CD8-positive, alpha-beta memory T cell (primary cell): ENCODE results near the gene SMIM14. TPM values are rescaled to one million over a fixed set of nuclear protein-coding genes. Genes with fewer than 3 reads are reported as not detected.

Experiments
- CTCF ChIA-PET: fragments of 350-600 bp; sonication (Branson Sonifier 250); formaldehyde crosslinking; loops from one replicate; lab custom pipeline; 2021; ENCODE audit warnings: antibody characterized with exemption; lab: Charles Lee
- POLR2A ChIA-PET: fragments of 350-600 bp; sonication (Branson Sonifier 250); formaldehyde crosslinking; loops from one replicate; lab custom pipeline; 2021; ENCODE audit warnings: antibody characterized with exemption; lab: Charles Lee
- DNase-seq, 5 donors: peaks; one replicate each; pipeline versions ENCODE4 v3.0.0 to v3.0.0-alpha.2; 2020 to 2022; ENCODE audit warnings: mixed read lengths in 1 of 5
- H3K27ac ChIP-seq: one replicate; pipeline ENCODE4 v1.7.0; 2013; ENCODE audit warnings: low read depth, mild to moderate bottlenecking, low read length, moderate library complexity
- H3K27me3 ChIP-seq: 2 replicates; pipeline ENCODE4 v1.7.0; 2013; ENCODE audit warnings: low read length, mild to moderate bottlenecking; ENCODE audit not compliant: insufficient read depth, poor library complexity, severe bottlenecking
- H3K36me3 ChIP-seq: 2 replicates; pipeline ENCODE4 v1.7.0; 2013; ENCODE audit warnings: mild to moderate bottlenecking, low read length, moderate library complexity; ENCODE audit not compliant: insufficient read depth
- H3K4me1 ChIP-seq: 2 replicates; pipeline ENCODE4 v1.7.0; 2013; ENCODE audit warnings: mild to moderate bottlenecking, low read length, moderate library complexity; ENCODE audit not compliant: insufficient read depth
- H3K4me3 ChIP-seq: 2 replicates; pipeline ENCODE4 v1.7.0; 2013; ENCODE audit warnings: mild to moderate bottlenecking, low read length
- H3K9me3 ChIP-seq: 2 replicates; pipeline ENCODE4 v1.7.0; 2013; ENCODE audit warnings: mild to moderate bottlenecking, low read length
- H3K27ac Mint-ChIP-seq, 8 donors: one replicate each; pipeline ENCODE4 v1.8.0; 2020 to 2021; ENCODE audit warnings: mixed read lengths in 8 of 8, mild to moderate bottlenecking in 6 of 8, inconsistent platforms in 3 of 8, moderate library complexity in 3 of 8
- H3K27me3 Mint-ChIP-seq, 2 donors: one replicate each; pipeline ENCODE4 v1.8.0; 2020 to 2021; ENCODE audit warnings: mixed read lengths in 2 of 2, mild to moderate bottlenecking in 1 of 2, moderate library complexity in 1 of 2
- H3K36me3 Mint-ChIP-seq, 3 donors: one replicate each; pipeline ENCODE4 v1.8.0; 2020 to 2021; ENCODE audit warnings: mixed read lengths in 3 of 3, inconsistent platforms in 1 of 3, mild to moderate bottlenecking in 1 of 3
- H3K4me1 Mint-ChIP-seq, 3 donors: one replicate each; pipeline ENCODE4 v1.8.0; 2020 to 2021; ENCODE audit warnings: mixed read lengths in 3 of 3, inconsistent platforms in 1 of 3, mild to moderate bottlenecking in 1 of 3
- H3K4me3 Mint-ChIP-seq, 7 donors: one replicate each; pipeline ENCODE4 v1.8.0; 2020 to 2021; ENCODE audit warnings: mixed read lengths in 7 of 7, mild to moderate bottlenecking in 6 of 7, moderate library complexity in 4 of 7, inconsistent platforms in 2 of 7
- H3K9me3 Mint-ChIP-seq, 5 donors: one replicate each; pipeline ENCODE4 v1.8.0; 2020 to 2022; ENCODE audit warnings: mixed read lengths in 5 of 5, mild to moderate bottlenecking in 3 of 5, moderate library complexity in 2 of 5, inconsistent platforms in 1 of 5
- polyA plus RNA-seq: library from polyadenylated mRNA; unstranded; fragments of 300-500 nt; fragmentation: Illumina TruSeq; gene quantifications from one replicate; pipeline ENCODE4 v1.2.3, GENCODE V29; 2021
- total RNA-seq, 2 experiments: library from RNA; stranded (reverse); gene quantifications; one replicate each; pipeline ENCODE4 v1.2.3, GENCODE V29; 2021

Gene SMIM14
- total and polyA plus RNA-seq, 3 experiments from 2014 or later = 2.2 to 46.4 (median 2.2) TPM

GRCh38 chr4:39609454-39609931, 29.2 kb downstream of the SMIM14 start:
- CTCF ChIA-PET = no interaction called here
- Mint-ChIP-seq H3K4me3 (no peak overlapping the region), H3K4me1 (peaks cover 0 to 5% (median 0%) of the 10 kb centered on the region in 3 donors), H3K27me3 (no peaks in the 10 kb centered on the region), H3K9me3 (peaks cover 0 to 8% (median 5%) of the 10 kb centered on the region in 5 donors), H3K27ac (peak overlapping the region in 2 of 8 donors; percentile 11 to 12), H3K36me3 (peaks cover 19 to 27% (median 23%) of the 10 kb centered on the region in 3 donors)
- H3K4me3 ChIP-seq = no peak overlapping the region
- no peaks in the 10 kb centered on the region for H3K4me1 ChIP-seq
- no peaks in the 10 kb centered on the region for H3K9me3 ChIP-seq
- H3K36me3 ChIP-seq = no peaks in the 10 kb centered on the region
- POLR2A ChIA-PET = no interaction called here
- no peak overlapping the region for H3K27ac ChIP-seq
- DNase-seq = no peak
- H3K27me3 ChIP-seq = no peaks in the 10 kb centered on the region

GRCh38 chr4:39608451-39608850, 30.2 kb downstream of the SMIM14 start:
- Mint-ChIP-seq H3K27me3 (no peaks in the 10 kb centered on the region), H3K36me3 (peaks cover 20 to 33% (median 23%) of the 10 kb centered on the region in 3 donors), H3K4me3 (no peak overlapping the region), H3K9me3 (peaks cover 0 to 8% (median 5%) of the 10 kb centered on the region in 5 donors), H3K27ac (no peak overlapping the region), H3K4me1 (peaks cover 0 to 5% (median 0%) of the 10 kb centered on the region in 3 donors)
- no peaks in the 10 kb centered on the region for H3K36me3 ChIP-seq
- H3K4me3 ChIP-seq = no peak overlapping the region
- POLR2A ChIA-PET = interaction anchor here (0.5 kb wide), 1 partner anchor 176 kb away, joined by 4 read pairs; no protein-coding TSS in a partner anchor
- CTCF ChIA-PET = no interaction called here
- no peak for DNase-seq
- no peaks in the 10 kb centered on the region for H3K9me3 ChIP-seq
- no peak overlapping the region for H3K27ac ChIP-seq
- H3K4me1 ChIP-seq = no peaks in the 10 kb centered on the region
- no peaks in the 10 kb centered on the region for H3K27me3 ChIP-seq

GRCh38 chr4:39606747-39607146, 31.9 kb downstream of the SMIM14 start:
- DNase-seq = no peak
- no peak overlapping the region for H3K4me3 Mint-ChIP-seq
- no peaks in the 10 kb centered on the region for H3K4me1 ChIP-seq
- CTCF ChIA-PET = no interaction called here
- H3K9me3 ChIP-seq = no peaks in the 10 kb centered on the region
- H3K27me3 Mint-ChIP-seq = no peaks in the 10 kb centered on the region
- no peak overlapping the region for H3K27ac ChIP-seq
- no peak overlapping the region for H3K4me3 ChIP-seq
- no peaks in the 10 kb centered on the region for H3K27me3 ChIP-seq
- H3K27ac Mint-ChIP-seq = no peak overlapping the region
- POLR2A ChIA-PET = no interaction called here
- peaks cover 0 to 5% (median 0%) of the 10 kb centered on the region in 3 donors for H3K4me1 Mint-ChIP-seq
- H3K36me3 ChIP-seq = no peaks in the 10 kb centered on the region
- peaks cover 0 to 8% (median 5%) of the 10 kb centered on the region in 5 donors for H3K9me3 Mint-ChIP-seq
- peaks cover 24 to 41% (median 27%) of the 10 kb centered on the region in 3 donors for H3K36me3 Mint-ChIP-seq

GRCh38 chr4:39597695-39598381, 40.8 kb downstream of the SMIM14 start:
- DNase-seq = no peak
- H3K36me3 Mint-ChIP-seq = peaks cover 13 to 27% (median 20%) of the 10 kb centered on the region in 3 donors
- peak overlapping the region in 1 of 8 donors; percentile 70 for H3K27ac Mint-ChIP-seq
- H3K4me3 Mint-ChIP-seq = no peak overlapping the region
- no peaks in the 10 kb centered on the region for H3K36me3 ChIP-seq
- H3K27me3 ChIP-seq = no peaks in the 10 kb centered on the region
- H3K9me3 Mint-ChIP-seq = peaks cover 0 to 1% (median 0%) of the 10 kb centered on the region in 5 donors
- no peak overlapping the region for H3K4me3 ChIP-seq
- no peaks in the 10 kb centered on the region for H3K9me3 ChIP-seq
- H3K27me3 Mint-ChIP-seq = no peaks in the 10 kb centered on the region
- ChIA-PET CTCF (no interaction called here), POLR2A (no interaction called here)
- no peak overlapping the region for H3K27ac ChIP-seq
- no peaks in the 10 kb centered on the region for H3K4me1 ChIP-seq
- peaks cover 0 to 2% (median 0%) of the 10 kb centered on the region in 3 donors for H3K4me1 Mint-ChIP-seq

- H3K9me3 Mint-ChIP-seq = peaks cover 0 to 1% (median 0%) of the 10 kb centered on the region in 5 donors
- no peak overlapping the region for H3K27ac Mint-ChIP-seq
- H3K9me3 ChIP-seq = no peaks in the 10 kb centered on the region
- no peak overlapping the region for H3K27ac ChIP-seq
- no peak for DNase-seq
- ChIA-PET CTCF (no interaction called here), POLR2A (no interaction called here)
- no peaks in the 10 kb centered on the region for H3K4me1 ChIP-seq
- H3K36me3 Mint-ChIP-seq = peaks cover 9 to 21% (median 16%) of the 10 kb centered on the region in 3 donors
- H3K27me3 ChIP-seq = no peaks in the 10 kb centered on the region
- H3K4me3 Mint-ChIP-seq = no peak overlapping the region
- H3K36me3 ChIP-seq = no peaks in the 10 kb centered on the region
- H3K27me3 Mint-ChIP-seq = no peaks in the 10 kb centered on the region
- H3K4me1 Mint-ChIP-seq = peaks cover 0 to 2% (median 0%) of the 10 kb centered on the region in 3 donors
- no peak overlapping the region for H3K4me3 ChIP-seq
Measured at GRCh38 chr4:39596971-39597370, 41.7 kb downstream of the SMIM14 start.

- H3K4me3 Mint-ChIP-seq = no peak overlapping the region
- Histone ChIP-seq H3K27ac (no peak overlapping the region), H3K9me3 (no peaks in the 10 kb centered on the region), H3K36me3 (no peaks in the 10 kb centered on the region), H3K4me3 (no peak overlapping the region), H3K27me3 (no peaks in the 10 kb centered on the region), H3K4me1 (no peaks in the 10 kb centered on the region)
- H3K9me3 Mint-ChIP-seq = peaks cover 0 to 1% (median 0%) of the 10 kb centered on the region in 5 donors
- no peaks in the 10 kb centered on the region for H3K4me1 Mint-ChIP-seq
- H3K27me3 Mint-ChIP-seq = no peaks in the 10 kb centered on the region
- DNase-seq = no peak
- POLR2A ChIA-PET = no interaction called here
- H3K36me3 Mint-ChIP-seq = peaks cover 2 to 6% (median 5%) of the 10 kb centered on the region in 3 donors
- no peak overlapping the region for H3K27ac Mint-ChIP-seq
- CTCF ChIA-PET = interaction anchor here (0.6 kb wide), 1 partner anchor 86 kb away, joined by 3 read pairs; no protein-coding TSS in a partner anchor
Measured at GRCh38 chr4:39591290-39591689, 47.4 kb downstream of the SMIM14 start.

- Histone ChIP-seq H3K27me3 (no peaks in the 10 kb centered on the region), H3K4me1 (no peaks in the 10 kb centered on the region), H3K36me3 (no peaks in the 10 kb centered on the region), H3K9me3 (no peaks in the 10 kb centered on the region), H3K27ac (no peak overlapping the region), H3K4me3 (no peak overlapping the region)
- Mint-ChIP-seq H3K36me3 (peaks cover 2 to 8% (median 8%) of the 10 kb centered on the region in 3 donors), H3K4me1 (no peaks in the 10 kb centered on the region), H3K9me3 (no peaks in the 10 kb centered on the region), H3K27ac (peak overlapping the region in 1 of 8 donors; percentile 35), H3K4me3 (no peak overlapping the region), H3K27me3 (no peaks in the 10 kb centered on the region)
- no peak for DNase-seq
- ChIA-PET POLR2A (no interaction called here), CTCF (no interaction called here)
Measured at GRCh38 chr4:39587881-39588280, 50.8 kb downstream of the SMIM14 start.

- Histone ChIP-seq H3K4me3 (no peak overlapping the region), H3K27ac (no peak overlapping the region), H3K27me3 (no peaks in the 10 kb centered on the region), H3K9me3 (no peaks in the 10 kb centered on the region), H3K4me1 (no peaks in the 10 kb centered on the region), H3K36me3 (no peaks in the 10 kb centered on the region)
- H3K27me3 Mint-ChIP-seq = no peaks in the 10 kb centered on the region
- no peaks in the 10 kb centered on the region for H3K9me3 Mint-ChIP-seq
- DNase-seq = no peak
- peaks cover 0 to 5% (median 5%) of the 10 kb centered on the region in 3 donors for H3K36me3 Mint-ChIP-seq
- ChIA-PET CTCF (interaction anchor here (0.7 kb wide), 1 partner anchor 12 kb away, joined by 3 read pairs; no protein-coding TSS in a partner anchor), POLR2A (interaction anchor here (0.6 kb wide), 1 partner anchor 426 kb away, joined by 4 read pairs; no protein-coding TSS in a partner anchor)
- H3K4me3 Mint-ChIP-seq = no peak overlapping the region
- H3K4me1 Mint-ChIP-seq = peaks cover 0 to under 1% (median 0%) of the 10 kb centered on the region in 3 donors
- H3K27ac Mint-ChIP-seq = no peak overlapping the region
Measured at GRCh38 chr4:39574946-39575345, 63.7 kb downstream of the SMIM14 start.
